ENCODE measurements around the gene LOXL3. TPM values are rescaled to one million over a fixed set of nuclear protein-coding genes. Genes with fewer than 3 reads are reported as not detected.
"Not testable (repeated sequence)": the region's sequence is repeated elsewhere in the genome, so short reads cannot be mapped to it uniquely, and the experiment has no call there.

The LOXL3 gene
- total RNA-seq, 1 donor from 2014 or later = 16.1 TPM

- DNase-seq = no peak
These were observed 64.9 kb downstream of the LOXL3 start for GRCh38 chr2:74488643-74489481.

- DNase-seq = no peak
These were observed 67.6 kb downstream of the LOXL3 start for GRCh38 chr2:74486141-74486540.

DNA sequence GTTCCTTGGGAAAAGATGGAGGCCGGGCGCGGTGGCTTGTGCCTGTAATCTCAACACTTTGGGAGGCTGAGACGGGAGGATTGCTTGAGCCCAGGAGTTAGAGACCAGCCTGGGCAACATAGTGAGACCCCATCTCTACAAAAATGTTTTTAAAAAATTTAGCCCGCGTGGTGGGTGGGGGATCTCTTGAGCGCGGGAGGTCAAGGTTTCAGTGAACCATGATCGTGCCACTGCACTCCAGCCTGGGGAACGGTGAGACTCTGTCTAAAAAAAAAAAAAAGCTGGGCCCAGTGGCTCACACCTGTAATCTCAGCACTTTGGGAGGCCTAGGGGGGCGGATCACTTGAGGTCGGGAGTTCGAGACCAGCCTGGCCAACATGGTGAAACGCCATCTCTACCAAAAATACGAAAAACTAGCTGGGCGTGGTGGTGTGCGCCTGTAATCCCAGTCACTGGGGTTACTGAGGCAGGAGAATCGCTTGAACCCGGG, 70.0 kb downstream of the LOXL3 start:
- DNase-seq = not testable (repeated sequence)

DNA sequence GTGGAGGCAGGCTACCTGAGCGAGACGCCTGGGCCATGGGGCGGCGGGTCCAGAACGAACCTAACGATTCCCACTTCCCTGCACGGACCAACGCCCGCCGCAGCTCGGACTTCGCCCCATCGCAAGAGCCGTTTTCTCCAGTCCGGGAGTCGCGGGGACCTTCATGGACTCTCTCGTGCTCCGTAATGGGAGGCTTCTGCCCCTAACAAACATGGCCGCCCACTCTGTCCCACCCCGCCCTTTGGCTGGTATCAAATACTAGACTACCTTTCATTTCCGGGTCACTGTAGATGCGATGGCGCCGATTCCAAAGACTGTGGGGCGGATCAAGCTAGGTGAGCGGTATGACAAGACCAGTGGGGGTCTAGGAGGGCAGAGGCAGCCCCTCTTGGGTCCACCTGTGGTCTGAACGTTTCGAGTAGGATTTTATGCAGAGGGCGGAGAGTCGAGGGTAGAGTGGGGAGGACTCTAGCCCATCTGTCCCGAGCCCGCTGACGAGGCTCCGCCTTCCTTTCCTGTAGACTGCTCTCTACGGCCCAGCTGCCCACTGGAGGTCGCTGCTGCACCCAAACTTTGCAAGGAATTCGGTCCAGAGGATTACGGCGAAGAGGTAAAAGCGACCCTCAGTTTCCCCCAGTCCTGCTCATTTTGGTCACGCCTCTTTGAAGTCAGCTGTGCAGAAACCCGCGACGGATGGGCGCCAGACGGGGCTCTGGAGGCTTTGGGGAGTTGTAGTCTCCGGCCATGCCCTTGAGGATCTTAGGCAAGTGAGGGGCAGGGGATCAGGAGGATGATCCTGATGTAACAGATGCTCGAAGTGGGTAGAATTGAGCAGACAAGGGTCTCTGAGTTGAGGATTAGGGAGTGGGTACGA, 70.7 kb downstream of the LOXL3 start, which contains the start of the genes CCDC142 and TTC31:
TSS of gene CCDC142 (minus strand) at position 198 of the 874 bp plus-strand sequence. CDS start at position 37, 161 bp downstream.
TSS of gene TTC31 (plus strand) at position 281 of the 874 bp plus-strand sequence. CDS start at position 296, 15 bp downstream.
- DNase-seq = peak; percentile 92

Other genes starting within 250 kb of the LOXL3 start
- gene SLC4A5, start 210.5 kb downstream of the LOXL3 start, total RNA-seq = 2.2 TPM
- gene DCTN1, start 173.6 kb downstream of the LOXL3 start, total RNA-seq = 97.2 TPM
- 0.62 TPM for gene C2orf81, start 132.3 kb downstream of the LOXL3 start, total RNA-seq
- gene WDR54, start 132.2 kb downstream of the LOXL3 start, total RNA-seq = 30.7 TPM
- 6.7 TPM for gene RTKN, start 112.0 kb downstream of the LOXL3 start, total RNA-seq
- 15.3 TPM for gene INO80B, start 98.9 kb downstream of the LOXL3 start, total RNA-seq
- gene WBP1, start 95.5 kb downstream of the LOXL3 start, total RNA-seq = 23.6 TPM
- gene MOGS, start 88.6 kb downstream of the LOXL3 start, total RNA-seq = 22.5 TPM
- 11.5 TPM for gene MRPL53, start 81.3 kb downstream of the LOXL3 start, total RNA-seq
- gene CCDC142, start 70.9 kb downstream of the LOXL3 start, total RNA-seq = 35.6 TPM
- 5.9 TPM for gene TTC31, start 70.9 kb downstream of the LOXL3 start, total RNA-seq
- not detected for gene LBX2, start 54.3 kb downstream of the LOXL3 start, total RNA-seq
- gene PCGF1, start 46.2 kb downstream of the LOXL3 start, total RNA-seq = 6.4 TPM
- not detected for gene TLX2, start 39.5 kb downstream of the LOXL3 start, total RNA-seq
- gene DQX1, start 27.7 kb downstream of the LOXL3 start, total RNA-seq = not detected
- gene AUP1, start 24.2 kb downstream of the LOXL3 start, total RNA-seq = 40.4 TPM
- 56.3 TPM for gene HTRA2, start 24.0 kb downstream of the LOXL3 start, total RNA-seq
- 3.4 TPM for gene DOK1, start 778 bp upstream of the LOXL3 start, total RNA-seq
- not detected for gene M1AP, start 94.4 kb upstream of the LOXL3 start, total RNA-seq
- gene SEMA4F, start 100.3 kb upstream of the LOXL3 start, total RNA-seq = 15.3 TPM

Measured in occipital lobe (tissue), 2 donors.